Astrocyte of the hippocampus (primary cell): ENCODE results near the gene KCNE5.
"Not testable (repeated sequence)": the region's sequence is repeated elsewhere in the genome, so short reads cannot be mapped to it uniquely, and the experiment has no call there.

Experiments used
- DNase-seq: peaks from one replicate; pipeline ENCODE4 v3.0.0; 2011; ENCODE audit warnings: low read depth, low spot score

KCNE5 gene

DNA sequence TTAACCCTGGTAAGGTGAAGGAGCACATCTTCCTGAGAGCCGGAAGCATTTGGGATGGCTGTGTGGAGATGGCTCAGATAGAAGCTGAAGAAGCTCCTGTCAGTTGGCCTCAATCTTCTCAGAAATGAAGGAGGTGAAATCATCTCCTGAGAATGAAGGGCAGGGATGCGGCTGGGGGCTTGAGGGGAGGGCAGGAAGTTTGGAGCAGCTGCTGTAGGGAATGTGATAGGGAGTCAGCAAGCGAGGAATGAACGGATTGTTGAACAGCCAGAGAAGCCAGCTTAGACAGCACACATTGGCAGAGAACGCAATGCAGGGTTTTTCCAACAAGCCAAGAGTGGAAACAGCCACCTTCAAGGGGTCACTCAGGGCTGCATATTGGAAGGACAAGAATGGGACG is 10.0 kb downstream of the KCNE5 start:
- DNase-seq = no peak

DNA sequence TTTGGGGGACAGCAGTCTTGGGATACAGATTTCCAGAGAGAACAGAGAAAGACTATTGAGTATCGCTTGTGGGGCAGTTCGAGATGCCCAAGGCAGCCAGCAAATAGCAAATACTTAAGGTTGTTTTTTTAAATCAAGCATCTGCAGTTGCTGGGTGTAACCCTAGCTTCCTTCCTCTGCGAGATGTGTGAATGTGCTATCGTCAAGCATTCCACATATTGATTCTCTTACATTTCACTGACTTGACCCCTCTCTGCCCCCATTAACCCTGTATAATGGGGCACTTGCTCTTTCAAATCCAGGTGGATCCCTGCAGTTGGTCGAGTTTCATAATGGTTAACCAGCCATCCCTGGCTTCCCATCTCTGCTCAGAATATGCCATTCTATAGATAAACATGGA is 23.5 kb downstream of the KCNE5 start:
- no peak for DNase-seq

DNA sequence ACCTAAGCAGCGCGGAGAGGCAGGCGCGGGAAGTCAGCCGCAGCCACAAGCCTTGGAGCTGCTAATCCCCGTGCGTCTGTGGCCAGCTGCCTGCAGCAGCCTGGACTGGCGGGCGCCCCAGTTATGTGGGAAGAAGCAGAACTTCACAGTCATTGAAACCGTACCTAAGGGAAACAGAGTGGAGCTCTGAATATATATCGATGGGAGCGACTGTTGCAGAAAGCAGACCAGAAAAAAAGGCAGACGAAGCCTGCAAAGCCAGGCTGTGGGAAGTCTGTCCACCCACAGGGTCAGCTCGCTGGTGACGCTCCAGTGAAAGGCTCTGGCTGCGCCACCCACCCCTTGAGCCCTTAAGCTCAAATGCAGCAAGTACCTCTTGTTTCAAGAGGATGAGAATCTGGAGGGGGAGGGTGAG is 24.7 kb downstream of the KCNE5 start:
- DNase-seq = peak; percentile 66

DNA sequence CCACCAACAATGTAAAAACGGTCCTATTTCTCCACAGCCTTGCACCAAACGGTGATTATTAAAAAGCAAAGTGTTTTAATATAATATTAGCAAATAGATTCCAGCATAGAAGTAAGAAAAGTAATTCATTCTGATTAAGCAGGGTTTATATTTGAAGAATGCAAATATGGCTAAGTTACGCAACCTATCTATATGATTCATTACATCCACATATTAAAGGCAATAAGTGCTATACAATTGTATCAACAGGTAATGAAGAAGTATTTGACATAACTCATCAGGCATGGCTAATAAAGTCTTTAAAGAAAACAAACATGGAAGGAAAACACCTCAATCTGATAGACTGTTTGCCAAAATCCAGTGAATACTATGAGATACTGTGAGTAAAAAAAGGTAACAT is 29.0 kb downstream of the KCNE5 start:
- no peak for DNase-seq

DNA sequence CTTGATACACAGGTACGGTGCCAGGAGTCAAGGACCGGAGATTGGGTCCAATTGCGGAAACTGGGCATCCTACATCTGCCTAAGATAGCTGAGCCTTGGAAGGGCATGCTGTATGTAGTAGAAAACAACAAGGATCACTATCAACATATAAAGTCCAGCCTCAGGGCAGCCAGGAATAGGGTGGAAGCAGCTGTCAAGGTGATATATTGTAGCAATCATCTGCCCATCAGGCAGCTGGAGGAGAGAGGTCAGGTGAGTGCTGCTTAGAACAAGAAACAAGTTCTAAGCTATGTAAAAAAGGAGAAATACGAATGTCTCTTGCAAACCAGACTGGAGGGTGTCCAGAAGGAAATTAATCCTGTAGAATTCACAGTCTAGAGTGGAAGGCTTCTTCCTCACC is 34.8 kb downstream of the KCNE5 start:
- no peak for DNase-seq

DNA sequence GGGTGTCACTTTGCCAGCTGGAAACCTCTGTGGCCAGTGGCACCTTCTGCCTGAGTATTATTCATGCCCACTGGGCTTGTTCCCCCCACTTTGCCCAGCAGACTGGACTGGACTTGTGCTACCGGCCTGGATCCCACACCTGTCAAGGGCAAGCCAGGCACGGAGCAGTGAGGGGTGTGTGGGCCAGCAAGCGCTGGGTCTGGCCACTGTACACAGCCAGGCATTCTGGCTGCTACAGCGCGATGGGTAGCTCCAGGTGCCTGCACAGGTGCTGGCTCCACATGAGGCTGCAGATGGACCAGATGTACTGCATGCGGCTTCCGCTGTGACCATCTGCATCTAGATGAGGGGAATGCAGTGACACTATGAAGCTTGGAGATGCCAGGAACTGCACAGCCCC is 39.5 kb downstream of the KCNE5 start:
- no peak for DNase-seq

DNA sequence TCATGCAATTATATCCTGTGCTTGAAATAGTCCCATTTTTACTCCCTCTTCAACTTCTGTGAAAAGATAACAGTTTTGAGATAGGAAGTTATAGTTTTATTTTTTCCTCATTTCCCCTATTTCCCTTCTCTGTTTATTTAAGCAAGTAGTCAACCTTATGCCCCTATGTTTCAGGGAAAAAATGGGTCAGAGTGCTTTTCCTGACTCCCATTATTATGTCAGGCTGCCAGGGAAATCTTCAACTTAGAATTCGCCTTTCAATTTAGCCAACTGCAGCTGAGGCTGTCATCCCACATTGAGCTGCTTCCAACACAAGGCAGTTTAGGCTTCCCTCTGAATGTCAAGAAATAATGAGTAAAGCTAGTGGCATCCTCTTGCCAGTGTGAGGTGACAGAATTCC is 46.1 kb downstream of the KCNE5 start:
- DNase-seq = no peak

DNA sequence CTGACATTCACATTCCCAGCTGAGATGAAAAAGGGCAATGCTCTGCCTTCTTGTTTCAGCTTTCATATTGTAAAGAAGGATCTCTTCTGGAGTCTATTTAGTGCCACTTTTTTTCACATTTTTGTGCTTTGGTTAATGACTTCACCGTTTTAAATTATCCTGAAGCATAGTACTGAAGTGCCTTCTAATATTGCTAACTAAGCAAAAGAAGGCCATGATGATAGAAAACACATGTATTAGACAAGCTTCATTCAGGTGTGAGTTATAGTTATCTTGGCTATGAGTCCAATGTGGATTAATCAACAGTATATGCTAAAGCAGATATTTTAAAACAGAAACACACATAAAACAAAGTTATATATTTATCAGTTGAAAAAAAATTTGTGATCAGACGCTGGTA is 47.9 kb downstream of the KCNE5 start:
- no peak for DNase-seq

DNA sequence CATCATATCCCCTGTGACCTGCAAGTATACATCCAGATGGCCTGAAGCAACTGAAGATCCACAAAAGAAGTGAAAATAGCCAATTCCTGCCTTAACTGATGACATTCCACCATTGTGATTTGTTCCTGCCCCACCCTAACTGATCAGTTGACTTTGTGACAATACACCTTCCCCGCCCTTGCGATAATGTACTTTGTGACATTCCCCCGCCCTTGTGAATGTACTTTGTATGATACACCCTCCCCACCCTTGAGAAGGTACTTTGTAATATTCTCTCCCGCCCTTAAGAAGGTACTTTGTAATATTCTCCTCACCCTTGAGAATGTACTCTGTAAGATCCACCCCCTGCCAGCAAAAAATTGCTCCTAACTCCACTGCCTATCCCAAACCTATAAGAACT is 48.9 kb downstream of the KCNE5 start:
- DNase-seq = not testable (repeated sequence)
